Heart right ventricle (tissue), 16 donors: ENCODE results near the gene ADAM17. TPM values are rescaled to one million over a fixed set of nuclear protein-coding genes. Genes with fewer than 3 reads are reported as not detected.

Source experiments
- ATAC-seq, 8 donors: fragments of 200-7000 bp; cut with Tn5 transposase; one replicate each; pipeline ENCODE4 v1.9.1; 2020; ENCODE audit warnings: mild to moderate bottlenecking in 8 of 8, moderate library complexity in 8 of 8, moderate number of reproducible peaks in 1 of 8
- DNase-seq, 2 donors: peaks; one replicate each; pipeline ENCODE4 v3.0.0-alpha.2; 2020
- H3K27ac ChIP-seq, 10 donors: fragments of 200-600 bp; sonication (generic) in 2 of 10; one replicate each; pipeline versions ENCODE4 v1.5.0 to v1.8.0; 2020 to 2022; ENCODE audit warnings: mild to moderate bottlenecking in 3 of 10
- H3K27me3 ChIP-seq, 7 donors: fragments of 200-600 bp; one replicate each; pipeline ENCODE4 v1.8.0; 2021 to 2022; ENCODE audit warnings: mild to moderate bottlenecking in 2 of 7
- H3K36me3 ChIP-seq, 9 donors: fragments of 200-600 bp; sonication (generic) in 1 of 9; one replicate each; pipeline versions ENCODE4 v1.5.0 to v1.8.0; 2020 to 2022; ENCODE audit warnings: mild to moderate bottlenecking in 2 of 9
- H3K4me1 ChIP-seq, 9 donors: fragments of 200-600 bp; sonication (generic) in 1 of 9; one replicate each; pipeline versions ENCODE4 v1.5.0 to v1.8.0; 2020 to 2022; ENCODE audit warnings: mild to moderate bottlenecking in 4 of 9
- H3K4me3 ChIP-seq, 10 donors: fragments of 200-600 bp; sonication (generic) in 2 of 10; one replicate each; pipeline versions ENCODE4 v1.5.0 to v1.8.0; 2020 to 2022; ENCODE audit warnings: mild to moderate bottlenecking in 7 of 10, moderate library complexity in 2 of 10
- H3K9me3 ChIP-seq, 11 donors: fragments of 200-600 bp in 10 of 11; sonication (generic) in 2 of 11; one replicate each; pipeline versions ENCODE4 v1.5.0 to v1.8.0; 2013 to 2022; ENCODE audit warnings: mild to moderate bottlenecking in 2 of 11, control low read depth in 1 of 11, moderate library complexity in 1 of 11
- WGBS, 2 donors: extraction: QIAGEN DNeasy Blood & Tissue Kit; methylation state at CpG; one replicate each; pipeline ENCODE4 v1.1.7; 2013; ENCODE audit warnings: inconsistent platforms in 1 of 2; 5-methylcytosine and 5-hydroxymethylcytosine counted together
- intact Hi-C, 10 donors: fragments of 100-400 bp; cut with DNase I; formaldehyde crosslinking; loops; one replicate each; pipeline versions ENCODE4 v1.11.1 to v1.14.2; 2022
- polyA plus RNA-seq, 2 donors: library from polyadenylated mRNA; stranded (reverse); fragments of 200-250 nt; gene quantifications; one replicate each; pipeline ENCODE4 v1.2.3, GENCODE V29; 2013
- total RNA-seq, 10 donors: library from RNA; stranded (reverse); fragmentation: NEBNext Ultra II Directional in 3 of 10; extraction: Animal tissue kit (Norgen Biotek cat#: 25700) in 3 of 10; gene quantifications; one replicate each; pipeline versions ENCODE4 v1.2.1 to v1.2.4, GENCODE V29; 2021 to 2023
- TF ChIP-seq, protein P1 (sequence below), 9 donors: fragments of 200-600 bp; sonication (generic) in 2 of 9; IDR thresholded peaks; one replicate each; pipeline versions ENCODE4 v1.5.0 to v1.8.0; 2021 to 2022; ENCODE audit warnings: antibody characterized with exemption in 9 of 9, mild to moderate bottlenecking in 5 of 9, moderate library complexity in 1 of 9
- donor health status: Arrhythmogenic right ventricular cardiomyopathy.
- donor health status: ischemic (EF 13 %, LVEDD 7.1; RV severe dilation, severe dysfunction).
- donor health status: healthy with polysubstance abuse.
- donor health status: DM: no; HTN: yes; CAD: no.
- donor health status: DM: no; HTN: no; CAD: no.
- donor health status: ischemic (EF 25% LVEDD 6.9; RV normal size, moderate dysfunction).
- donor health status: ischemic (EF 25% LVEDD 5.7; RV mildly dilated, moderate dysfunction).
- donor health status: healthy.
- donor health status: DM: yes; HTN: yes; CAD: no.
- donor health status: Ischemic cardiomyopathy.
- donor health status: ischemic (EF 35%, LVEDD 5.7; RV mildly dilated, moderate dysfunction).
- donor health status: nonischemic (EF 11% LVEDD 7.7; RV severe dilation, severe dysfunction).
- donor health status: DM: yes; HTN: yes; CAD: no.
- donor health status: PGD.
- donor health status: ischemic (EF 29% LVEDD 5.4; RV normal size, mild dysfunction).
- donor health status: nonischemic (EF 23%, LVEDD 6.1; RV moderate dilation, normal function).

ADAM17 gene
- total and polyA plus RNA-seq, 12 donors, result 7.3 to 20.0 (median 13.8) TPM

DNA sequence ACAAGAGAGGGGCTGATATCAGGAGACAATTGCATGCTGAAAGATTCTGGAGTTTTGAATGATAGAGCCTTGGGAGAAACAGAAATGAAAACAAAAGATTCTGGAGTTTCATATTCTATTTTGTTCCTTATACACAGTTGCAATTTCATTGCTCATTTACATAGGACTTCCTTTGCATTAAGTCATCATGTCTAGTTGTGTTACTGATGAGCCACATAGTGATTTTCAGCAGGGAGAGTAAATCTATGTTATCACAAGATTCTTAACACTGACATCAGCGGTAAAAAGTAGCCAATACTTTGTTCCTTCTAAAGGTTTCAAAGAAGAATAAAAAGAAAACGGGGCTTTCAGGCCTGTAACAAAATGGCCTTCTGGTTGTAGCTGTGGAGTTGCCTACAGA lies 7.1 kb downstream of the ADAM17 start:
- intact Hi-C loops, result no loop called here
- no peak for ATAC-seq
- Histone ChIP-seq H3K9me3 (no peaks in the 10 kb centered on the region), H3K4me1 (peaks cover 4 to 100% (median 72%) of the 10 kb centered on the region in 9 donors), H3K4me3 (peak overlapping the region in 1 of 10 donors; percentile 16), H3K27ac (peak overlapping the region in 3 of 10 donors; percentile 2 to 46 (median 8)), H3K27me3 (no peaks in the 10 kb centered on the region), H3K36me3 (no peaks in the 10 kb centered on the region)
- WGBS, 2 donors, result 43 to 58% methylated on average over 2 of the region's 2 CpGs
- no peak for DNase-seq
- TF ChIP-seq, protein P1, sequence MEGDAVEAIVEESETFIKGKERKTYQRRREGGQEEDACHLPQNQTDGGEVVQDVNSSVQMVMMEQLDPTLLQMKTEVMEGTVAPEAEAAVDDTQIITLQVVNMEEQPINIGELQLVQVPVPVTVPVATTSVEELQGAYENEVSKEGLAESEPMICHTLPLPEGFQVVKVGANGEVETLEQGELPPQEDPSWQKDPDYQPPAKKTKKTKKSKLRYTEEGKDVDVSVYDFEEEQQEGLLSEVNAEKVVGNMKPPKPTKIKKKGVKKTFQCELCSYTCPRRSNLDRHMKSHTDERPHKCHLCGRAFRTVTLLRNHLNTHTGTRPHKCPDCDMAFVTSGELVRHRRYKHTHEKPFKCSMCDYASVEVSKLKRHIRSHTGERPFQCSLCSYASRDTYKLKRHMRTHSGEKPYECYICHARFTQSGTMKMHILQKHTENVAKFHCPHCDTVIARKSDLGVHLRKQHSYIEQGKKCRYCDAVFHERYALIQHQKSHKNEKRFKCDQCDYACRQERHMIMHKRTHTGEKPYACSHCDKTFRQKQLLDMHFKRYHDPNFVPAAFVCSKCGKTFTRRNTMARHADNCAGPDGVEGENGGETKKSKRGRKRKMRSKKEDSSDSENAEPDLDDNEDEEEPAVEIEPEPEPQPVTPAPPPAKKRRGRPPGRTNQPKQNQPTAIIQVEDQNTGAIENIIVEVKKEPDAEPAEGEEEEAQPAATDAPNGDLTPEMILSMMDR (IDR thresholded peaks at IDR 0.05), result no peak

DNA sequence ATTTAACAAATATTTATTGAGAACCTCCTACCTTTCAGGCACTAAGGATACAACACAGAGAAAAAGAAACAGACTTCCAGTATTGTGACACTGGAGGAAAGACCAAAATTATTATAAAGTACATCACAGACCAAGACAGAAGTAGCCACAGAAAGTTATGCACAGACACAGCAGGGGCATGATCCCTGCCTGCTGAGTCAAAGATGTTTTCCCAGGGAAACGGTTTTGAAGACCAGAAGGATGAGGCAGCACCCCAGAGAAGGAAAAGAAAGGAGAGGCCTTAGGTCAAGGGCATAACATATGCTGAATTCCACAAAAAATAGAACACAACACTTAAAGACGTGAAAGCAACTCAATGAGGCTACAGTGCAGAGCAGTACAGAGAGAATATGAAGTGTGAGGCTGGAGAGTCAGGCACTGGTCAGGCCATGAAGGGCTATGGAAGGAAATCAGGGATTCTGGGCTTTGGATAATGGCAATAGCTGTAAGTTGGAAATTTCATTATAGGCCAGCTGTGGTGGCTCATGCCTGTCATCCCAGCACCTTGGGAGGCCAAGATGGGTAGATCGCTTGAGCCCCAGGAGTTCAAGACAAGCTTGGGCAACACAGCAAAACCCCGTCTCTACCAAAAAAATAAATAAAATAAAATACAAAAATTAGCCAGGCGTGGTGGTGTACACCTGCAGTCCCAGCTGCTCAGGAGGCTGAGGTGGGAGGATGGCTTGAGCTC lies 8.2 kb downstream of the ADAM17 start:
- Histone ChIP-seq H3K27me3 (no peaks in the 10 kb centered on the region), H3K36me3 (peaks cover 0 to 9% (median 0%) of the 10 kb centered on the region in 9 donors), H3K9me3 (no peaks in the 10 kb centered on the region), H3K4me3 (no peak overlapping the region), H3K27ac (peak overlapping the region in 3 of 10 donors; percentile 2 to 46 (median 26)), H3K4me1 (peaks cover 4 to 95% (median 61%) of the 10 kb centered on the region in 9 donors)
- 84 to 88% methylated on average over 5 of the region's 5 CpGs for WGBS, 2 donors
- DNase-seq (no peak), ATAC-seq (no peak)
- TF ChIP-seq, protein P1 (IDR thresholded peaks at IDR 0.05), result no peak
- intact Hi-C loops, result no loop called here

DNA sequence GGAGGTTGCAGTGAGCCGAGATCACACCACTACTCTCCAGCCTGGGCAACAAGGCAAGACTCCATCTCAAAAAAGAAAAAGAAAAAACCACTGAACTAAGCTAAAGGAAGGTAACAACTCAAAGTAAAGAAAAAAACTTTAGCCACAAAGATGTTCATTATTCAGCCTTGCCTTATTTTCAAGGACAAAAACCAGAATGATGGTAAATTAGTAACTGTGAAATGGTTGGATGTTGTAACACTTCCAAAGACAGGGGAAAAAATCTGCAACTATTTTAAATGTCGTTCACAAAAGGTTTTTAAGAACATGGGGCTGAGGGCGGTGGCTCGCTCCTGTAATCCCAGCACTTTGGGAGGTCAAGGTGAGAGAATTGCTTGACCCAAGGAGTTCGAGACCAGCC lies 10.1 kb downstream of the ADAM17 start:
- H3K27ac ChIP-seq, result no peak overlapping the region
- no peak for DNase-seq
- H3K9me3 ChIP-seq, result no peaks in the 10 kb centered on the region
- no peak overlapping the region for H3K4me3 ChIP-seq
- no peak for ATAC-seq
- no peaks in the 10 kb centered on the region for H3K27me3 ChIP-seq
- intact Hi-C loops, result no loop called here
- peaks cover 0 to 27% (median 0%) of the 10 kb centered on the region in 9 donors for H3K36me3 ChIP-seq
- peaks cover 0 to 80% (median 46%) of the 10 kb centered on the region in 9 donors for H3K4me1 ChIP-seq
- 71 to 94% methylated on average over 5 of the region's 5 CpGs for WGBS, 2 donors
- TF ChIP-seq, protein P1 (IDR thresholded peaks at IDR 0.05), result no peak

DNA sequence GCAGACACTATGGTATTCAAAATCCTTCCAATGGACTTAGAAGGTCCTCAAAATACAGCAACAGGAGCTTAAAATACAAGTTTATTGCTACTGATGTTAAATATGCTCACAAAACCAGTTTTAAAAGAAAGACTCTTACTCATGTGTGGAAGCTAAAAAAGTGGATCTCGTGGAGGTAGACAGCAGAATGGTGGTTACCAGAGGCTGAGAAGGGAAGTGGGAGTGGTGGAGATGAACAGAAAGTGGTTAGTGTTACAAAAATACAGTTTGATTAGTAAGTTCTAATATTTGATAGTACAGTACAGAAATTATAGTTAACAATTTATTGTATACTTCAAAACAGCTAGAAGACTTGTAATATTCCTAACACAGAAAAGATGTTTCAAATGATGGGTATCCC lies 12.1 kb downstream of the ADAM17 start:
- DNase-seq (no peak), ATAC-seq (no peak)
- Histone ChIP-seq H3K9me3 (no peaks in the 10 kb centered on the region), H3K27me3 (no peaks in the 10 kb centered on the region), H3K27ac (no peak overlapping the region), H3K4me1 (peaks cover 0 to 80% (median 46%) of the 10 kb centered on the region in 9 donors), H3K36me3 (peaks cover 0 to 29% (median 0%) of the 10 kb centered on the region in 9 donors), H3K4me3 (no peak overlapping the region)
- 28 to 73% methylated on average over 1 of the region's 1 CpG for WGBS, 2 donors
- TF ChIP-seq, protein P1 (IDR thresholded peaks at IDR 0.05), result no peak
- intact Hi-C loops, result no loop called here
